K562 (cell line): ENCODE measurements around the gene PRR11. TPM values are rescaled to one million over a fixed set of nuclear protein-coding genes. Genes with fewer than 3 reads are reported as not detected.

ENCODE experiments used
- BRF2 ChIP-seq: IDR thresholded peaks from 3 replicates; pipeline ENCODE4 v1.6.1; 2011; ENCODE audit warnings: borderline replicate concordance, mild to moderate bottlenecking; ENCODE audit not compliant: insufficient read length, insufficient read depth
- DIDO1 ChIP-seq: fragments of 450-650 bp; IDR thresholded peaks from 2 replicates; pipeline ENCODE4 v1.6.1; 2016; ENCODE audit warnings: low read depth, missing biosample characterization, missing genetic modification characterization
- GABPB2 ChIP-seq: fragments of 250-450 bp; sonication (Bioruptor Pico); conservative IDR thresholded peaks from 2 replicates; pipeline ENCODE4 v1.5.1; 2021; ENCODE audit warnings: mild to moderate bottlenecking
- PHTF2 ChIP-seq: fragments of 250-450 bp; sonication (Bioruptor Pico); IDR thresholded peaks from 2 replicates; pipeline ENCODE4 v1.5.0; 2021; ENCODE audit warnings: mild to moderate bottlenecking
- RBM22 ChIP-seq: fragments of 200-400 bp; formaldehyde crosslinking; IDR thresholded peaks from 2 replicates; pipeline ENCODE4 v1.6.1; 2018; ENCODE audit warnings: low read length, low read depth; ENCODE audit not compliant: poor library complexity, severe bottlenecking
- TAF9B ChIP-seq: fragments of 450-650 bp; IDR thresholded peaks from 2 replicates; pipeline ENCODE4 v1.6.1; 2018; ENCODE audit warnings: mild to moderate bottlenecking; ENCODE audit not compliant: partially characterized antibody
- ZBTB5 ChIP-seq: fragments of 450-650 bp; IDR thresholded peaks from 2 replicates; pipeline ENCODE4 v1.6.1; 2017; ENCODE audit warnings: antibody characterized with exemption
- ZBTB7A ChIP-seq: IDR thresholded peaks from 2 replicates; pipeline ENCODE4 v1.6.1; 2011; ENCODE audit warnings: low read depth, mild to moderate bottlenecking, low read length, moderate library complexity, borderline replicate concordance; ENCODE audit not compliant: control insufficient read depth
- ZNF12 ChIP-seq: sonication (generic); formaldehyde crosslinking; IDR thresholded peaks from 2 replicates; pipeline ENCODE4 v1.4.0; 2020; ENCODE audit warnings: mild to moderate bottlenecking, missing genetic modification reagents
- ZNF121 ChIP-seq: sonication (generic); formaldehyde crosslinking; conservative IDR thresholded peaks from 2 replicates; pipeline ENCODE4 v1.8.0; 2022; ENCODE audit warnings: missing genetic modification reagents
- ZNF407 ChIP-seq: fragments of 450-650 bp; IDR thresholded peaks from 2 replicates; pipeline ENCODE4 v1.6.1; 2016; ENCODE audit warnings: low read depth
- ZNF584 ChIP-seq: fragments of 200-800 bp; sonication (Bioruptor generic); IDR thresholded peaks from 2 replicates; pipeline ENCODE4 v1.6.1; 2016; ENCODE audit warnings: low read depth, mild to moderate bottlenecking, missing genetic modification characterization, missing compliant biosample characterization
- ZNF77 ChIP-seq: fragments of 250-450 bp; sonication (Bioruptor Pico); IDR thresholded peaks from 2 replicates; pipeline ENCODE4 v1.5.0; 2020
- ZNF79 ChIP-seq: fragments of 250-450 bp; sonication (Bioruptor Pico); IDR thresholded peaks from 2 replicates; pipeline ENCODE4 v1.4.0; 2020; ENCODE audit warnings: low read depth, mild to moderate bottlenecking, moderate library complexity
- polyA plus RNA-seq, 8 experiments: library from polyadenylated mRNA; depleted of rRNA in 4 of 8; stranded (reverse) in 5 of 8; unstranded in 3 of 8; fragments of >200 nt; fragmentation: Nextera tagmentation in 2 of 8; fragmentation: Illumina TruSeq in 1 of 8; extraction: Ambion mirVana in 2 of 8; extraction: Trizol in 1 of 8; gene quantifications; 2 replicates each; pipeline versions ENCODE4 v1.2.1 to v1.2.3, GENCODE V29; 2011 to 2014; ENCODE audit warnings: inconsistent platforms in 1 of 8, missing spikeins in 1 of 8
- total RNA-seq, 7 experiments: library from RNA; depleted of rRNA in 6 of 7; stranded (reverse); fragments of >200 nt in 6 of 7; fragmentation: Illumina TruSeq in 2 of 7; extraction: Trizol in 2 of 7; gene quantifications; 2 replicates each; pipeline versions ENCODE4 v1.2.1 to v1.2.3, GENCODE V29; 2011 to 2021; ENCODE audit warnings: low replicate concordance in 1 of 7
- TF ChIP-seq, protein P1 (sequence below): sonication (generic); formaldehyde crosslinking; IDR thresholded peaks from 2 replicates; pipeline ENCODE4 v1.8.1; 2023; ENCODE audit warnings: mild to moderate bottlenecking, missing genetic modification reagents

Gene PRR11
- total and polyA plus RNA-seq, 9 of the 15 experiments (the other 6 are each of a cell fraction or from before 2014, with no cell fraction given): 13.3 to 75.2 (median 46.4) TPM

- no peak for TF ChIP-seq ZNF12 (CRISPR knock-in tag)
- no peak for TF ChIP-seq ZNF121 (CRISPR knock-in tag)
- no peak for TF ChIP-seq BRF2
- TF ChIP-seq, protein P1, sequence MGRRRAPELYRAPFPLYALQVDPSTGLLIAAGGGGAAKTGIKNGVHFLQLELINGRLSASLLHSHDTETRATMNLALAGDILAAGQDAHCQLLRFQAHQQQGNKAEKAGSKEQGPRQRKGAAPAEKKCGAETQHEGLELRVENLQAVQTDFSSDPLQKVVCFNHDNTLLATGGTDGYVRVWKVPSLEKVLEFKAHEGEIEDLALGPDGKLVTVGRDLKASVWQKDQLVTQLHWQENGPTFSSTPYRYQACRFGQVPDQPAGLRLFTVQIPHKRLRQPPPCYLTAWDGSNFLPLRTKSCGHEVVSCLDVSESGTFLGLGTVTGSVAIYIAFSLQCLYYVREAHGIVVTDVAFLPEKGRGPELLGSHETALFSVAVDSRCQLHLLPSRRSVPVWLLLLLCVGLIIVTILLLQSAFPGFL (CRISPR knock-in tag): no peak
- TF ChIP-seq GABPB2 (CRISPR knock-in tag): no peak
- TF ChIP-seq ZNF77 (CRISPR knock-in tag): no peak
- TF ChIP-seq ZNF79 (CRISPR knock-in tag): no peak
- TF ChIP-seq ZBTB5: peak; percentile 92; the same call in 1 of the 2 replicates
- no peak for TF ChIP-seq PHTF2 (CRISPR knock-in tag)
- TF ChIP-seq ZNF407: peak; percentile 88
- TF ChIP-seq TAF9B: peak; percentile 58
- TF ChIP-seq ZNF584 (CRISPR knock-in tag): no peak
- no peak for TF ChIP-seq DIDO1 (tag)
- no peak for TF ChIP-seq RBM22
- no peak for TF ChIP-seq ZBTB7A
These were observed at the start of gene PRR11 (continued) for GRCh38 chr17:59155439-59156177.
